Bronchial epithelial cell (primary cell): ENCODE data around the gene CD180. TPM values are rescaled to one million over a fixed set of nuclear protein-coding genes. Genes with fewer than 3 reads are reported as not detected.

Experiments used
- DNase-seq: peaks from one replicate; pipeline ENCODE4 v3.0.0-alpha.2; 2010; ENCODE audit warnings: low read depth
- FAIRE-seq: peaks from 2 replicates; lab custom pipeline; 2011; peaks lifted over from hg19 to GRCh38; lab: Jason Lieb, UNC
- H3K27me3 ChIP-seq: 2 replicates; pipeline ENCODE4 v1.5.1; 2011; ENCODE audit warnings: low read length; ENCODE audit not compliant: control insufficient read depth, insufficient read depth
- H3K36me3 ChIP-seq: 2 replicates; pipeline ENCODE4 v1.5.1; 2011; ENCODE audit warnings: low read length; ENCODE audit not compliant: control insufficient read depth, insufficient read depth
- H3K4me3 ChIP-seq: 2 replicates; pipeline ENCODE4 v1.5.1; 2011; ENCODE audit warnings: mild to moderate bottlenecking, low read depth, low read length, control low read depth
- CTCF ChIP-seq: IDR thresholded peaks from 2 replicates; pipeline ENCODE4 v1.5.1; 2011; ENCODE audit warnings: mild to moderate bottlenecking, moderate library complexity, low read length, control low read depth, inconsistent platforms; ENCODE audit not compliant: insufficient read depth, severe bottlenecking
- total RNA-seq: library from RNA; depleted of rRNA; stranded (reverse); fragments of >200 nt; gene quantifications from 2 replicates; pipeline ENCODE4 v1.2.1, GENCODE V29; 2014

Gene CD180
- total RNA-seq, 1 donor from 2014 or later = not detected

DNA sequence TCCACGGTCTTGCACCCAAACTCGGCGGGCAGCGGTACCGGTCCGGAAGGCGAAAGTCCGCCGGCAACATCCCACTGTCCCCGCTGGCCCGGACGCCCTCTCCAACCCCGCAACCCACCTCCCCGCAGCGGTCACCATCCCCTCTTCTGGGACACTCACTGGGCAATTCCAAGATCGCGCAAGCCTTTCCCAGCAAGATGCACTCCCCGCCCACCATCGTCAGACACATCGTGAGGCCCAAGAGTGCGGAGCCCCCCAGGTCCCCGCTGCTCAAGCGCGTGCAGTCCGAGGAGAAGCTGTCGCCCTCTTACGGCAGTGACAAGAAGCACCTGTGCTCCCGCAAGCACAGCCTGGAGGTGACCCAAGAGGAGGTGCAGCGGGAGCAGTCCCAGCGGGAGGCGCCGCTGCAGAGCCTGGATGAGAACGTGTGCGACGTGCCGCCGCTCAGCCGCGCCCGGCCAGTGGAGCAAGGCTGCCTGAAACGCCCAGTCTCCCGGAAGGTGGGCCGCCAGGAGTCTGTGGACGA lies 33.3 kb downstream of the CD180 start:
- H3K4me3 ChIP-seq = no peak overlapping the region
- H3K27me3 ChIP-seq = no peaks in the 10 kb centered on the region
- no peak for DNase-seq
- peaks cover 37% of the 10 kb centered on the region for H3K36me3 ChIP-seq
- no peak for FAIRE-seq
- TF ChIP-seq CTCF = no peak

- FAIRE-seq (no peak), DNase-seq (no peak)
- H3K4me3 ChIP-seq = no peak overlapping the region
- H3K36me3 ChIP-seq = peaks cover 33% of the 10 kb centered on the region
- H3K27me3 ChIP-seq = no peaks in the 10 kb centered on the region
- no peak for TF ChIP-seq CTCF
Measured at GRCh38 chr5:67161767-67162166, 34.8 kb downstream of the CD180 start.

- FAIRE-seq (no peak), DNase-seq (peak; percentile 78)
- Histone ChIP-seq H3K4me3 (no peak overlapping the region), H3K27me3 (no peaks in the 10 kb centered on the region), H3K36me3 (peaks cover 33% of the 10 kb centered on the region)
- no peak for TF ChIP-seq CTCF
Measured at GRCh38 chr5:67160985-67161384, 35.6 kb downstream of the CD180 start.

DNA sequence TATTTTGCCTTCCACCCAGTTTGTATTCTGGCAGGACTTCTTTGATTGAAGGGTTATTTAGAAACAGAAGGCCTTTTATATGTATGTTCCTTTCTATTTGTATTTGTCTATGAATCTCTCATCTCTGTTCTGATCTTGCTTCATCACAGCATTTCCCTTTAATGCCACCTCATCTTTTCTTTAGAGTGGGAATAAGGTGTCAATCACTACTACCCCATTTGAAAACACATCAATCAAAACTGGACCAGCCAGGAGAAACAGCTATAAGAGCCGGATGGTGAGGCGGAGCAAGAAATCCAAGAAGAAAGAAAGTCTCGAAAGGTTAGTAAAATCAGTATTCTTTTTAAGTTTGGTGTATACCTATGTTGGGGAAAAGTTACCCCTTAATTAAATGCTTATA lies 36.3 kb downstream of the CD180 start:
- FAIRE-seq (no peak), DNase-seq (peak; percentile 21)
- H3K4me3 ChIP-seq = no peak overlapping the region
- peaks cover 28% of the 10 kb centered on the region for H3K36me3 ChIP-seq
- TF ChIP-seq CTCF = no peak
- H3K27me3 ChIP-seq = no peaks in the 10 kb centered on the region

- Histone ChIP-seq H3K36me3 (peaks cover 14% of the 10 kb centered on the region), H3K27me3 (no peaks in the 10 kb centered on the region), H3K4me3 (no peak overlapping the region)
- DNase-seq (peak; percentile 41), FAIRE-seq (no peak)
- peak; percentile 70 for TF ChIP-seq CTCF
Measured at GRCh38 chr5:67156976-67157583, 39.5 kb downstream of the CD180 start.
